ENCODE results near the gene SMYD1.

The SMYD1 gene

GRCh38 chr2:88161446-88162244 lies 94.0 kb downstream of the SMYD1 start:
- no peak overlapping the region for H3K27ac ChIP-seq
- no peak for TF ChIP-seq CTCF (conservative IDR thresholded peaks at IDR 0.05)
- TF ChIP-seq ZFX (IDR thresholded peaks at IDR 0.05), result no peak
